Right lobe of liver (tissue), 4 donors: ENCODE measurements around the gene CLTA.

Source experiments
- CTCF ChIP-seq, 4 donors: fragments of 200-600 bp in 3 of 4; fragments of 450-650 bp in 1 of 4; IDR thresholded peaks; one replicate each; pipeline versions ENCODE4 v1.5.1 to v1.8.0; 2016 to 2022; ENCODE audit warnings: antibody characterized with exemption in 4 of 4, mild to moderate bottlenecking in 2 of 4
- POLR2A ChIP-seq: fragments of 450-650 bp; IDR thresholded peaks from one replicate; pipeline ENCODE4 v1.6.1; 2017; ENCODE audit warnings: antibody characterized with exemption, mild to moderate bottlenecking
- donor health status: DM: no; HTN: no; CAD: no.
- donor health status: DM: no; HTN: no; CAD: no.
- donor health status: DM: no; HTN: yes; CAD: no.

GRCh38 chr9:36208521-36209253 is 18.0 kb downstream of the CLTA start:
- TF ChIP-seq CTCF (IDR thresholded peaks at IDR 0.05) (no peak), POLR2A (no peak)
